Stimulated activated CD4-positive, alpha-beta T cell treated with anti-CD3 and anti-CD28 coated beads, TNF-alpha, amount 100 ng/mL, for 1 hour (primary cell): ENCODE measurements around the gene AMBP.

ENCODE experiments used
- DNase-seq, 3 donors: peaks; one replicate each; pipeline ENCODE4 v3.0.0-alpha.2; 2020; ENCODE audit warnings: low read depth in 3 of 3, low spot score in 1 of 3

AMBP gene

GRCh38 chr9:114012126-114012525 lies 66.0 kb downstream of the AMBP start:
- no peak for DNase-seq

- DNase-seq: no peak
Observed at GRCh38 chr9:114011313-114011712, 66.8 kb downstream of the AMBP start.
